HL-60 (cell line): ENCODE results near the gene ZBTB42.

Experiments used
- CTCF ChIP-seq: IDR thresholded peaks from one replicate; pipeline ENCODE4 v1.5.1; 2011; ENCODE audit warnings: low read length, control low read depth, inconsistent platforms; ENCODE audit not compliant: insufficient read depth
- POLR2AphosphoS5 ChIP-seq: IDR thresholded peaks from 2 replicates; pipeline ENCODE4 v1.6.1; 2012; ENCODE audit warnings: low read depth
- REST ChIP-seq: IDR thresholded peaks from 2 replicates; pipeline ENCODE4 v1.6.1; 2012; ENCODE audit warnings: low read depth; ENCODE audit not compliant: insufficient replicate concordance

- no peak for TF ChIP-seq CTCF
- no peak for TF ChIP-seq REST
- no peak for TF ChIP-seq POLR2AphosphoS5
Observed at GRCh38 chr14:104819361-104819781, 18.5 kb downstream of the ZBTB42 start.
